ENCODE results near the gene B3GALT5.

The B3GALT5 gene

GRCh38 chr21:39696196-39696595, 83.5 kb downstream of the B3GALT5 start:
- H3K27ac ChIP-seq = no peak overlapping the region
- no peak for TF ChIP-seq ZFX (IDR thresholded peaks at IDR 0.05; ENCODE audit: borderline replicate concordance)

- no peak overlapping the region for H3K27ac ChIP-seq
- TF ChIP-seq CTCF (IDR thresholded peaks at IDR 0.05) (no peak), ZFX (IDR thresholded peaks at IDR 0.05; ENCODE audit: borderline replicate concordance) (no peak)
Measured at GRCh38 chr21:39696618-39697017, 83.9 kb downstream of the B3GALT5 start.

GRCh38 chr21:39700318-39700717, 87.6 kb downstream of the B3GALT5 start:
- H3K27ac ChIP-seq = no peak overlapping the region
- no peak for TF ChIP-seq CTCF (IDR thresholded peaks at IDR 0.05)
- TF ChIP-seq ZFX (IDR thresholded peaks at IDR 0.05; ENCODE audit: borderline replicate concordance) = no peak

- no peak overlapping the region for H3K27ac ChIP-seq
- TF ChIP-seq CTCF (IDR thresholded peaks at IDR 0.05) (no peak), ZFX (IDR thresholded peaks at IDR 0.05; ENCODE audit: borderline replicate concordance) (no peak)
Measured at GRCh38 chr21:39703578-39703977, 90.8 kb downstream of the B3GALT5 start.

- TF ChIP-seq ZFX (IDR thresholded peaks at IDR 0.05; ENCODE audit: borderline replicate concordance) (no peak), CTCF (IDR thresholded peaks at IDR 0.05) (no peak)
- H3K27ac ChIP-seq = no peak overlapping the region
Measured at GRCh38 chr21:39705849-39706248, 93.1 kb downstream of the B3GALT5 start.

GRCh38 chr21:39707316-39707715, 94.6 kb downstream of the B3GALT5 start:
- no peak overlapping the region for H3K27ac ChIP-seq
- no peak for TF ChIP-seq CTCF (IDR thresholded peaks at IDR 0.05)
- no peak for TF ChIP-seq ZFX (IDR thresholded peaks at IDR 0.05; ENCODE audit: borderline replicate concordance)

- no peak for TF ChIP-seq CTCF (IDR thresholded peaks at IDR 0.05)
- TF ChIP-seq ZFX (IDR thresholded peaks at IDR 0.05; ENCODE audit: borderline replicate concordance) = no peak
- no peak overlapping the region for H3K27ac ChIP-seq
Measured at GRCh38 chr21:39710866-39711265, 98.1 kb downstream of the B3GALT5 start.

GRCh38 chr21:39712273-39712672, 99.5 kb downstream of the B3GALT5 start:
- TF ChIP-seq ZFX (IDR thresholded peaks at IDR 0.05; ENCODE audit: borderline replicate concordance) (no peak), CTCF (IDR thresholded peaks at IDR 0.05) (no peak)
- H3K27ac ChIP-seq = no peak overlapping the region
